H7 (cell line): ENCODE measurements around the gene S100B. TPM values are rescaled to one million over a fixed set of nuclear protein-coding genes. Genes with fewer than 3 reads are reported as not detected.
A peak's percentile ranks its signal among the peaks of the same experiment; 100 is the strongest.
"Not testable (repeated sequence)": the region's sequence is repeated elsewhere in the genome, so short reads cannot be mapped to it uniquely, and the experiment has no call there.

Experiments
- DNase-seq: peaks from one replicate; pipeline ENCODE4 v3.0.0; 2012
- H3K27me3 ChIP-seq: 2 replicates; pipeline ENCODE4 v1.6.0; 2011; ENCODE audit warnings: mild to moderate bottlenecking, low read length; ENCODE audit not compliant: control insufficient read depth, insufficient read depth
- H3K36me3 ChIP-seq: replicated peaks from 2 replicates; pipeline ENCODE4 v1.5.1; 2011; ENCODE audit warnings: low read length; ENCODE audit not compliant: control insufficient read depth, insufficient read depth
- H3K4me3 ChIP-seq: 2 replicates; pipeline ENCODE4 v1.5.1; 2011; ENCODE audit warnings: low read depth, mild to moderate bottlenecking, control low read depth, low read length, moderate library complexity; ENCODE audit not compliant: insufficient read depth
- total RNA-seq: library from RNA; depleted of rRNA; stranded (reverse); fragments of >200 nt; shearing (Covaris generic); gene quantifications from 2 replicates; pipeline ENCODE4 v1.2.3, GENCODE V29; 2014

Gene S100B
- total RNA-seq, 1 experiment from 2014 or later: 0.10 TPM

GRCh38 chr21:46636181-46636512 is 31.3 kb upstream of the S100B start:
- Histone ChIP-seq H3K27me3 (no peaks in the 10 kb centered on the region), H3K4me3 (peak overlapping the region; percentile 100), H3K36me3 (peaks cover 4% of the 10 kb centered on the region; the same call in 1 of the 2 replicates)
- DNase-seq: no peak

GRCh38 chr21:46635324-46636180 is 30.7 kb upstream of the S100B start, which contains the start of gene PRMT2:
Gene PRMT2, plus strand, starts transcription at chr21:46635674. Its CDS starts 1,278 bp downstream, at chr21:46636952.
- H3K27me3 ChIP-seq: no peaks in the 10 kb centered on the region
- peaks cover 4% of the 10 kb centered on the region; the same call in 1 of the 2 replicates for H3K36me3 ChIP-seq
- H3K4me3 ChIP-seq: peak within 1 kb of the TSS; percentile 100
- DNase-seq: peak; percentile 100

- Histone ChIP-seq H3K4me3 (peak overlapping the region; percentile 100), H3K27me3 (no peaks in the 10 kb centered on the region), H3K36me3 (peaks cover 4% of the 10 kb centered on the region; the same call in 1 of the 2 replicates)
- no peak for DNase-seq
These were observed 30.1 kb upstream of the S100B start for GRCh38 chr21:46634966-46635323.

GRCh38 chr21:46634427-46634826 is 29.5 kb upstream of the S100B start:
- no peaks in the 10 kb centered on the region for H3K27me3 ChIP-seq
- peaks cover 4% of the 10 kb centered on the region; the same call in 1 of the 2 replicates for H3K36me3 ChIP-seq
- no peak for DNase-seq
- peak overlapping the region; percentile 100; the same call in 1 of the 2 replicates for H3K4me3 ChIP-seq

- H3K4me3 ChIP-seq: no peak overlapping the region
These were observed 28.7 kb upstream of the S100B start for GRCh38 chr21:46633566-46633965.

GRCh38 chr21:46630915-46631314 is 26.0 kb upstream of the S100B start:
- not testable (repeated sequence) for DNase-seq, H3K27me3 ChIP-seq, H3K36me3 ChIP-seq, H3K4me3 ChIP-seq

More at GRCh38 chr21:46633566-46633965, 28.7 kb upstream of the S100B start:
- no peaks in the 10 kb centered on the region for H3K27me3 ChIP-seq
- DNase-seq: no peak
- peaks cover 4% of the 10 kb centered on the region; the same call in 1 of the 2 replicates for H3K36me3 ChIP-seq

- Histone ChIP-seq H3K27me3 (no peaks in the 10 kb centered on the region), H3K4me3 (no peak overlapping the region), H3K36me3 (no peaks in the 10 kb centered on the region)
- DNase-seq: no peak
These were observed 24.0 kb upstream of the S100B start for GRCh38 chr21:46628868-46629267.

- Histone ChIP-seq H3K4me3 (no peak overlapping the region), H3K27me3 (no peaks in the 10 kb centered on the region), H3K36me3 (no peaks in the 10 kb centered on the region)
- DNase-seq: no peak
These were observed 22.8 kb upstream of the S100B start for GRCh38 chr21:46627726-46628125.

- no peak for DNase-seq
- Histone ChIP-seq H3K27me3 (no peaks in the 10 kb centered on the region), H3K4me3 (no peak overlapping the region), H3K36me3 (no peaks in the 10 kb centered on the region)
These were observed 22.2 kb upstream of the S100B start for GRCh38 chr21:46626975-46627501.

GRCh38 chr21:46626536-46626935 is 21.7 kb upstream of the S100B start:
- Histone ChIP-seq H3K4me3 (no peak overlapping the region), H3K27me3 (no peaks in the 10 kb centered on the region), H3K36me3 (no peaks in the 10 kb centered on the region)
- no peak for DNase-seq

GRCh38 chr21:46625759-46626158 is 20.9 kb upstream of the S100B start:
- no peaks in the 10 kb centered on the region for H3K36me3 ChIP-seq
- DNase-seq: no peak
- no peaks in the 10 kb centered on the region for H3K27me3 ChIP-seq
- no peak overlapping the region for H3K4me3 ChIP-seq

GRCh38 chr21:46624050-46624449 is 19.2 kb upstream of the S100B start:
- Histone ChIP-seq H3K27me3 (no peaks in the 10 kb centered on the region), H3K36me3 (no peaks in the 10 kb centered on the region), H3K4me3 (no peak overlapping the region)
- DNase-seq: no peak

GRCh38 chr21:46622226-46622625 is 17.3 kb upstream of the S100B start:
- DNase-seq: peak; percentile 58
- no peaks in the 10 kb centered on the region for H3K36me3 ChIP-seq
- no peak overlapping the region for H3K4me3 ChIP-seq
- no peaks in the 10 kb centered on the region for H3K27me3 ChIP-seq

GRCh38 chr21:46621457-46622182 is 16.7 kb upstream of the S100B start:
- no peak for DNase-seq
- Histone ChIP-seq H3K4me3 (no peak overlapping the region), H3K27me3 (no peaks in the 10 kb centered on the region), H3K36me3 (no peaks in the 10 kb centered on the region)

- Histone ChIP-seq H3K27me3 (no peaks in the 10 kb centered on the region), H3K4me3 (no peak overlapping the region), H3K36me3 (no peaks in the 10 kb centered on the region)
- no peak for DNase-seq
These were observed 16.0 kb upstream of the S100B start for GRCh38 chr21:46620846-46621245.
